Left kidney (tissue), 2 donors: Measurements from ENCODE around the gene WASF2. TPM values are rescaled to one million over a fixed set of nuclear protein-coding genes. Genes with fewer than 3 reads are reported as not detected.

ENCODE experiments used
- DNase-seq: peaks from one replicate; pipeline ENCODE4 v3.0.0-alpha.2; 2013
- polyA plus RNA-seq: library from polyadenylated mRNA; unstranded; fragments of 120-200 nt; gene quantifications from one replicate; pipeline ENCODE4 v1.2.1, GENCODE V29; 2013; ENCODE audit not compliant: insufficient read length

Gene WASF2
- polyA plus RNA-seq, 1 donor = 150 TPM

GRCh38 chr1:27522432-27523336 is 32.7 kb upstream of the WASF2 start:
- DNase-seq = peak; percentile 59

DNA sequence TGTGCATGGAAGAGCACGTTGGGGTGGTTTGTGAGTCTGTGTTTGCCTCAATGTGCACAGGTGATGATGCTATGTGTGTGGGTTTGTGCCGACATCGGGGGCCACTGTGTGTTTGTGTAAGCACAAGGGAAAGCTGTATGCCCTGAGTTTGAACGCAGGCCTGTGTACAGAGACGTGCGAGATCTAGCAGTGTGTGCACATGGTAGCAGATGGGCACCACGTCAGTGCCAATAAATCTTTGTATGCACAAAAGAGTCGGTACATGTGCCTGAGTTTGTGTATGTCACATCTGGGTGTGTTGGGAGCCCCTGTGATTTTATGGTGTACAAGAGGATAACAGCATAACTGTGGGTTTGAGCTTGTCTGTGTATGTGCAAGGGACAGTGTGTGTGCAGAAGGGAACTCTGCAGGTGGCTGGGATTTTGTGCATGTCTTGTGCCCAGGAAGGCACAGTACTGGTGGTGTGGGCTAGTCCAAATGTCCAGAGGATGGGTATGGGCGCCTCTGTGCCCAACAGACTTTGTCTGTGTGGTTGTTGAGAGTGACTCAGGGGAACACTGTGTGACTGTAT is 32.0 kb upstream of the WASF2 start:
- no peak for DNase-seq

GRCh38 chr1:27521336-27521831 is 31.4 kb upstream of the WASF2 start:
- no peak for DNase-seq

- DNase-seq = no peak
Measured at GRCh38 chr1:27520651-27521050, 30.7 kb upstream of the WASF2 start.

GRCh38 chr1:27519331-27520258 is 29.6 kb upstream of the WASF2 start:
- peak; percentile 68 for DNase-seq

- no peak for DNase-seq
Measured at GRCh38 chr1:27518808-27519207, 28.8 kb upstream of the WASF2 start.

DNA sequence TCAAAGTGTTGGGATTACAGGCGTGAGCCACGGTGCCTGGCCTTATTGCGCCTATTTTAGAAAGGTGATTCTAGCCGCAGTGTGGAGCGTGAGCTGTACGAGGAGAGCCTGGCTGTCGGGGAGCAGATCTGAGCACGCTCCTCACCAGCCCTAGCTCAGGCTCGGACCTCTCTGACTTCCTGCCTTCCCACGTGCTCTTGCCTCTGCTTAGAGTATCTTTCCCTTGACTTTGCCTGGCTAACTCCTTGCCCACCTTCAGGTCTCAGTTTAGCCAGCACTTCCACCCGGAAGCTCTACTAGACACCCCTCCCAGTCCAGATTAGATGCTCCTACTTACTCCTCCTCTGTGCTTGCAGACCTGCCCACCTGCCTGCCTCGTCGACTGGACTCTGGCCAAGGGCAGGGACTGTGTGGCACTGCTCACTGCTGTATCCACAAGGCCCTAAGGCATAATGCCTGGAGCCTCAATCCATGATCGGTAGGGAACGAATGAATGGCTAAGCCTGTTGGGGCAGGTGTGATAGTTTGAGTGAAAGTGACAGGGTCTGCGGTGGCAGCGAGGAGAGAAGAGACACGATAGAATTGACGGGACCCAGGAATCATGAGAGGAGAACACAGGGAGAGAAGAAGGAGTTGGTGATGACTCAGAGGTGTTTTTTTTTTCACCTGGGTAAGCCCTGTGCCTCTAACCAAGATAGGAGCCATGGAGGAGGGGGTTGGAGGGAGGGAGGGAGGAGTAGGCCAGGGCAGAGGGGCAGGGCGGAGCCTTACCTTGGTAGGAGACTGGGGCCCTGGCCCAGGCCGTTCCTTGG is 28.1 kb upstream of the WASF2 start:
- DNase-seq = no peak

DNA sequence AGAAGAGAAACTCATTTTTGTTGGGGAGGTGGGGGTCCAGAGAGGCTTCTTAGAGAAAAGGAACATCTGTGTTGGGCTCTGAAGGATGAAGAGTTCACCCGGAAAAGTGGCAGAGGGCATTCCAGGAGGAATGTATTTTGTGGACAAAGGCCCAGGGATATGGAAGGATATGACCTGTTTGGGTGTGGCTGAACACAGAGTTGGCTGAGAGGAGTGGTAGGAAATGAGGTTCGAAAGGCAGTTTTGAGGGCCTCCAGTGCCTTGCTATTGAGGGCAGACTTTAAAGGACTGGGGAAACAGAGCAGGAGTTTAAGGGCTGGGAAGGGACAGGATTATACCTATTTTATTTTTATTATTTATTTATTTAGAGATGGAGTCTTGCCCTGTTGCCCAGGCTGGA is 27.3 kb upstream of the WASF2 start:
- no peak for DNase-seq

GRCh38 chr1:27515626-27516025 is 25.7 kb upstream of the WASF2 start:
- DNase-seq = no peak

GRCh38 chr1:27513958-27514357 is 24.0 kb upstream of the WASF2 start:
- DNase-seq = no peak

DNA sequence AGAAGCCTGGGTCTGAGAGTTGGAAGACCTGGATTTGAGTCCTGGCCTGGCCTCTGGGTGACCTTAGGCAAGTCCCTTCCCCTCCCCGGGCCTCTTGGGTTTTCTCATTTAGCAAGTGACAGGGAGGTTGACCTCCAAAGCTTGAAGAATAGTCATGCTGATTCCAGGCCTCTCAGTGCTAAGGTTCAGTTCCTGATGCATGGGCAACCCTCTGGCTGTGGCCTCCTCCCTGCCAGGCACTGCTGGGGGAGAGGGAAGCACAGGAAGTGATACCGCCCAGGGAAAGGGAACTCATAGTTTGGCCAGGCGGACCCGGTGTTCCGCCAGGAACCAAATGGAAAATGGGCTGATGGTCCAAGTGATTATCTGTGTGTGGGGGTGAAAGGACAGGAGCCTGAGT is 23.6 kb upstream of the WASF2 start:
- no peak for DNase-seq

DNA sequence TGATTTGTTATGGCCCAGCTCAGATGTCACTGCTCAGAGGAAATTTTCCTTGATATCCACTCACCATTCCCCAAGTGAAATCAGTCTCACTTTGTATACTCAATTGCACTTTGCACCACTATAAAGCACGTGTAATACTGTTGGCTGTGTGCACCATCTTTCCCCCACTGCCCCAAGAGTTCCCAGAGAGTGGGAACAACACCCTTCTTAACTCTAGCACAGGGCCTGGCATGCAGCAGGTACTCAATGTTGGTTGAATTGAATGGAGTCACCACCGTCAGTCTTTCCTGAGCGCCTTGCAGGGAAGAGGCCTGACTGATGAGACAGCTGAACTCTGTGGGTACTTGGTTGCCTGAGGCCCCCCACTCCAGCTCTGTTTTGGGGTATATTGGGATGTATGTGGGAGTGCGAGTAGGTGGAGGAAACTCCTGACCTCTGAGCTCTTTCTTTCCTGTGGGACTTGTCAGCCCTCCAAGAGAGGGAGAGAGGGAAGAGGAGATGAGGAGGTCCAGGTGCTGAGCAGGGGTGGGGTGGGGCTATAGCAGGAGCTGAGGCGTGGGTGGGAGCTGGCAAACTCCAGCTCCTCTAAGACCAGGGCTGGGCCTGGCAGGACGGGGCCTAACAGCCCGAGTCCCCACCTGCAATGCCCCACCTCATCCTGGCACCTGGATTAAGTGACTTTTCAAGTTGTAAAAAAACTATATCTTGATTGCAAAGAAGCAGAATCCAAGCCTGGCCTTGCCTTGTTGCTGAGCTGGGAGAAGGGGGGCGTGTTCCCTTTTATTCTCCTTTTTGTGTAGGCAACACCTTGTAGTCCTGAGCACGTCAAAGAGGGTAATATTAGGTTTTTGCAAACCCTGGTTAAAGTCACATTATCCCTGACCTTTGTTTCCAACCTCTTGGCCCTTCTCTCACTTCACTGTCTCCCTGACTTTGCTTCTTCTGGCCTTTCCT is 19.4 kb upstream of the WASF2 start:
- no peak for DNase-seq

GRCh38 chr1:27507960-27508665 is 18.1 kb upstream of the WASF2 start:
- no peak for DNase-seq

DNA sequence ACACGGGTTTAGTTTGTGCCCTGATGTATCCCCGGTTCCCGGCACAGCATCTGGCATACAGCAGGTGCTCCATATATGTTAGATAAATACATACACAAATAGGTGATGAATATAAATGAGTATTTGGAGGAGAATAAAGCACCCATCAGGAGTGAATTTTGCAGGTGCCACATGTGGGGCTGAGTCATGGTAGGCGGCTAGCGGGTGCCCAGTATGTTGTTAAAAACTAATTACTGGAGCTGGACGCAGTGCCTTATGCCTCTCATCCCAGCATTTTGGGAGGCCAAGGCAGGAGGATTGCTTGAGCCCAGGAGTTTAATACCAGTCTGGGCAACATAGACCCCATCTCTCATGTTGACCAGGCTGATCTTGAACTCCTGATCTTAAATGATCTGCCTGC is 16.7 kb upstream of the WASF2 start:
- no peak for DNase-seq

GRCh38 chr1:27505420-27505680 is 15.4 kb upstream of the WASF2 start:
- DNase-seq = no peak

GRCh38 chr1:27504588-27505419 is 14.8 kb upstream of the WASF2 start:
- DNase-seq = peak; percentile 88

DNA sequence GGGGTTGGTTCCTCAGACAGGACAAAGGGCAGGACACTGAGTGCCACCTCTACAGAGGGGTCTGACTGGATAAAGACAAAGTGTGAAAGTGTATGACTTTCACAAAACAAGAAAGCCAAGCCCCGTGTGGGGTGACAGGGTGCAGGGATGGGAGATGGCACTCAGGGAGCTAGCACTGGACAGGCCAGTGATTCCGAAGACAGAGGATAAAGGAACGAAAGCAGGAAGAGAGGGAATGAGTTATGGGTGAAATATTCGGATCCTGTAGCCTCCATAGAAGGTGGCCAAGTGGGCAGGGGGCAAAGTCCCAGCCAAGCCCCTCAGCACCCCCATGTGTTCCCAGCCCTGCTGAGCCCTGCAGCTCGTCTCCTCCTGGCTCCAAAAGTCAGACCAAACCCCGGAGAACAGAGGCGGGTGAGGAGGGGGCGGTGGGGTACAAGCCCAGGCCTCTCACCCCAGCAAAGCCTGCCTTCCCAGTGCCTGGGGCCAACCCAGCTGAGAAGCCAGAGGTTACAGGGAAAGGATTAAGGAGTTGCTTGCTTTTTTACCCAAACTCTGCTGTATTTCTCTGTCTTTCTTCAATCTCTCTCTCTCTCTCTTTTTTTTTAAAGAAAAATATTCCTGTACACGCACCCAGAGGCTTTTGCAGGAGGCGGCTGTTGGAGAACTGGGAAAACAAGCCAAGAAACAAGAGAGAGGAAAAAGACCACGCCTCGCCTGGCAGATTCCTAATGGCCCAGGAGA is 14.0 kb upstream of the WASF2 start:
- no peak for DNase-seq

- DNase-seq = no peak
Measured at GRCh38 chr1:27503033-27503432, 13.1 kb upstream of the WASF2 start.
